Fibroblast of lung (primary cell): ENCODE measurements around the gene F13A1. TPM values are rescaled to one million over a fixed set of nuclear protein-coding genes. Genes with fewer than 3 reads are reported as not detected.

Source experiments
- DNase-seq, 2 donors: peaks; one replicate each; pipeline versions ENCODE4 v3.0.0 to v3.0.0-alpha.2; 2010; ENCODE audit warnings: low read depth in 2 of 2
- H2AFZ ChIP-seq: 2 replicates; pipeline ENCODE4 v1.5.1; 2012; ENCODE audit warnings: low read length, control low read depth, inconsistent platforms
- H3K27ac ChIP-seq: 2 replicates; pipeline ENCODE4 v1.5.1; 2011; ENCODE audit warnings: low read length, control low read depth; ENCODE audit not compliant: insufficient read depth
- H3K27me3 ChIP-seq: 2 replicates; pipeline ENCODE4 v1.5.1; 2011; ENCODE audit warnings: mild to moderate bottlenecking, low read length; ENCODE audit not compliant: control insufficient read depth, insufficient read depth
- H3K36me3 ChIP-seq: 2 replicates; pipeline ENCODE4 v1.5.1; 2011; ENCODE audit warnings: low read length; ENCODE audit not compliant: control insufficient read depth, insufficient read depth
- H3K4me1 ChIP-seq: 2 replicates; pipeline ENCODE4 v1.5.1; 2011; ENCODE audit warnings: low read length; ENCODE audit not compliant: control insufficient read depth, insufficient read depth; ENCODE audit errors: extremely low read depth
- H3K4me2 ChIP-seq: 2 replicates; pipeline ENCODE4 v1.5.1; 2011; ENCODE audit warnings: low read length, control low read depth; ENCODE audit not compliant: insufficient read depth; ENCODE audit errors: extremely low read depth
- H3K4me3 ChIP-seq, 4 experiments: fragments of 200-600 bp in 1 of 4; sonication (generic) in 1 of 4; replicated peaks in 1 of 4; 2 replicates each; pipeline ENCODE4 v1.5.1; 2011 to 2016; ENCODE audit warnings: low read length in 4 of 4, low read depth in 3 of 4, mild to moderate bottlenecking in 3 of 4, control low read depth in 2 of 4, inconsistent platforms in 1 of 4, mixed read lengths in 1 of 4; ENCODE audit not compliant: insufficient read depth in 1 of 4; ENCODE audit errors: control extremely low read depth in 1 of 4
- H3K79me2 ChIP-seq: 2 replicates; pipeline ENCODE4 v1.5.1; 2012; ENCODE audit warnings: mild to moderate bottlenecking, low read length, inconsistent platforms; ENCODE audit not compliant: control insufficient read depth, insufficient read depth
- H3K9ac ChIP-seq: 2 replicates; pipeline ENCODE4 v1.5.1; 2011; ENCODE audit warnings: mild to moderate bottlenecking, low read length, control low read depth; ENCODE audit not compliant: insufficient read depth
- H3K9me3 ChIP-seq: 2 replicates; pipeline ENCODE4 v1.5.1; 2012; ENCODE audit warnings: low read depth, low read length; ENCODE audit not compliant: control insufficient read depth, insufficient read depth
- H4K20me1 ChIP-seq: 2 replicates; pipeline ENCODE4 v1.5.1; 2011; ENCODE audit warnings: low read length; ENCODE audit not compliant: control insufficient read depth, insufficient read depth; ENCODE audit errors: extremely low read depth
- EZH2 ChIP-seq: IDR thresholded peaks from 2 replicates; pipeline ENCODE4 v1.5.1; 2012; ENCODE audit warnings: low read length, control low read depth, mild to moderate bottlenecking; ENCODE audit errors: missing control alignments
- polyA plus RNA-seq, 2 donors: library from polyadenylated mRNA; depleted of rRNA in 1 of 2; stranded (reverse) in 1 of 2; unstranded in 1 of 2; fragments of >200 nt; gene quantifications; 2 replicates each; pipeline ENCODE4 v1.2.1, GENCODE V29; 2011 to 2012; ENCODE audit warnings: missing spikeins in 1 of 2
- total RNA-seq: library from RNA; depleted of rRNA; stranded (reverse); fragments of >200 nt; gene quantifications from 2 replicates; pipeline ENCODE4 v1.2.1, GENCODE V29; 2014
- TF ChIP-seq, protein P1 (sequence below), 2 donors: IDR thresholded peaks in 1 of 2; conservative IDR thresholded peaks in 1 of 2; 1 replicate in 1 of 2; 2 replicates in 1 of 2; pipeline ENCODE4 v1.5.1; 2011 to 2012; ENCODE audit warnings: low read length in 2 of 2, control low read depth in 1 of 2, inconsistent platforms in 1 of 2, low read depth in 1 of 2, mild to moderate bottlenecking in 1 of 2

F13A1 gene
- total and polyA plus RNA-seq, 2 donors (not counting 1 experiment from before 2014, with no cell fraction given), result not detected

DNA sequence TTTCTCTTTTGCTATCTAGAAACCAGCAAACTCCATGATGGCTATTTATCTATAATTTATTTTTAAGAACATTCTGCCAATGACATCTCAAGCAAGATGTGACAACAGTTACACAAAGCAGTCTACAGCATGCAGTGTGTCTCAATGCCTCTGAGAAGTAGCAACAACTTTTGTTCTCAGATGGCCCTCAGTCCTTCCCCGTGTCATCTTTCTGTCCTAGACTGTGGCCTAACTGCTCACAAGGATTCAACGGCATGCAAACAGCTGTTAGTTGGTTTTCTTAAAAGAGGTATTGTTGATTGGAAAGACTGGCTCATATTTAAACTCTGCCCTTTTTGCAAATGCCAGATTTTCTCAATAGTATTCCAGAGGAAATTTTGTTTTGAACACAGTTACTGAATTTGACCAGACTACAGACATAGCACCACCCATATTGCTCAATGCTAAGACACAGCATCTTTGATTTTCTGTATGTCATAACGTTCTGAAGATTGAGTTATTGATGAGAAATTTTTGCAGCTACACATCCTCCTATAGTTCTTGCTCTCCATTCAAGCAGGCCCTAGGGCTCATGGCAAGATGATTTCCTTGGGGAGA is 26.1 kb upstream of the F13A1 start:
- no peak overlapping the region for H2AFZ ChIP-seq
- no peak overlapping the region for H3K4me2 ChIP-seq
- no peaks in the 10 kb centered on the region for H3K4me1 ChIP-seq
- H3K9me3 ChIP-seq, result no peaks in the 10 kb centered on the region
- no peak overlapping the region for H3K9ac ChIP-seq
- H3K4me3 ChIP-seq, result no peak overlapping the region
- no peaks in the 10 kb centered on the region for H4K20me1 ChIP-seq
- H3K27ac ChIP-seq, result no peak overlapping the region
- no peaks in the 10 kb centered on the region for H3K27me3 ChIP-seq
- DNase-seq, result no peak
- no peak for TF ChIP-seq EZH2
- TF ChIP-seq, protein P1, sequence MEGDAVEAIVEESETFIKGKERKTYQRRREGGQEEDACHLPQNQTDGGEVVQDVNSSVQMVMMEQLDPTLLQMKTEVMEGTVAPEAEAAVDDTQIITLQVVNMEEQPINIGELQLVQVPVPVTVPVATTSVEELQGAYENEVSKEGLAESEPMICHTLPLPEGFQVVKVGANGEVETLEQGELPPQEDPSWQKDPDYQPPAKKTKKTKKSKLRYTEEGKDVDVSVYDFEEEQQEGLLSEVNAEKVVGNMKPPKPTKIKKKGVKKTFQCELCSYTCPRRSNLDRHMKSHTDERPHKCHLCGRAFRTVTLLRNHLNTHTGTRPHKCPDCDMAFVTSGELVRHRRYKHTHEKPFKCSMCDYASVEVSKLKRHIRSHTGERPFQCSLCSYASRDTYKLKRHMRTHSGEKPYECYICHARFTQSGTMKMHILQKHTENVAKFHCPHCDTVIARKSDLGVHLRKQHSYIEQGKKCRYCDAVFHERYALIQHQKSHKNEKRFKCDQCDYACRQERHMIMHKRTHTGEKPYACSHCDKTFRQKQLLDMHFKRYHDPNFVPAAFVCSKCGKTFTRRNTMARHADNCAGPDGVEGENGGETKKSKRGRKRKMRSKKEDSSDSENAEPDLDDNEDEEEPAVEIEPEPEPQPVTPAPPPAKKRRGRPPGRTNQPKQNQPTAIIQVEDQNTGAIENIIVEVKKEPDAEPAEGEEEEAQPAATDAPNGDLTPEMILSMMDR (conservative IDR thresholded peaks at IDR 0.05 in 1 of 2, IDR thresholded peaks at IDR 0.05 in 1 of 2; ENCODE audit: low read depth in 1 of 2, low read length in 2 of 2), result no peak
- H3K36me3 ChIP-seq, result no peaks in the 10 kb centered on the region
- H3K79me2 ChIP-seq, result no peaks in the 10 kb centered on the region

DNA sequence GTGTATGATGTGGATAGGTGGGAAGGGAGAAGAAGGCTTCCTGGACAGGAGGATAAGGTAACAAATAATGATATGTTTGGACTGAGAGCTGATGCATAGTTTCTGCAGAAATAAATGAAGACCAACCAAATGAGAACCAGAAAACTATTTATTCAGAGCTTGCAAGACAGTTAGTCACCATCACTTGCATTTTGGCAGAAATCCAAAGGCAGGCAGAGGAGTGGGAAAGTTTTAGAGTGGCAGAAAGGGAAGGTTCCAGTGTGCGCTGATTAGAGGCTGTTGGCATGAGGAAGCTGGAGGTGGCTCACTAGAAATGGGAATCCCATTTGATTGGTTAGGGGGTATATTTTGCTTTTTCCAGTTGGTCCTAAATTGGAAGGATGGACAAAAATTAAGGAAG is 13.0 kb upstream of the F13A1 start:
- TF ChIP-seq, protein P1 (conservative IDR thresholded peaks at IDR 0.05 in 1 of 2, IDR thresholded peaks at IDR 0.05 in 1 of 2; ENCODE audit: low read depth in 1 of 2, low read length in 2 of 2), result no peak
- TF ChIP-seq EZH2, result no peak
- Histone ChIP-seq H4K20me1 (no peaks in the 10 kb centered on the region), H3K4me3 (no peak overlapping the region), H3K79me2 (no peaks in the 10 kb centered on the region), H3K9me3 (no peaks in the 10 kb centered on the region), H3K4me1 (no peaks in the 10 kb centered on the region), H2AFZ (no peak overlapping the region), H3K36me3 (no peaks in the 10 kb centered on the region), H3K27ac (no peak overlapping the region), H3K27me3 (no peaks in the 10 kb centered on the region), H3K9ac (no peak overlapping the region), H3K4me2 (no peak overlapping the region)
- peak in 1 of 2 donors; percentile 6 for DNase-seq

DNA sequence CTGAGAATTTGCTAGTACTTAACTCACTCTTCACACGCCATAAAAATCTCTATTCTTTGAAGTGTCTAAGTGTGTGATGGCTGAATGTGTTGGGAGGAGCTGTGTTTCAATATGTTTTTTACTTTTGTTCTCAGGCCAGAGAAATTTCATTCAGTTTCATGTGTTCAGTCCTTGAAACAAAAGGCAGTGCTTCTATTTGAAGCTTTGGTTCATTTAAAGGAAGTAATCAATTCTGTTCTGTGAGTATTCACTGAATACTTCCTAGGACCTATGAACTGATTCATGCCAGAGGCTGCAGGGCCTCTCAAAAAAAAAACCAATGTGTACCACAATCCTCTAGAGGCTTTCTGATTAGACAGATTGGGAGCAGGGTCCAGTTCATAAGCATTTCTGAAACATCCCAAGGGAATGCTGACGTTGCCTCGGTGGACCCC is 12.4 kb upstream of the F13A1 start:
- H4K20me1 ChIP-seq, result no peaks in the 10 kb centered on the region
- no peak for TF ChIP-seq EZH2
- TF ChIP-seq, protein P1 (conservative IDR thresholded peaks at IDR 0.05 in 1 of 2, IDR thresholded peaks at IDR 0.05 in 1 of 2; ENCODE audit: low read depth in 1 of 2, low read length in 2 of 2), result no peak
- H3K27ac ChIP-seq, result no peak overlapping the region
- H3K79me2 ChIP-seq, result no peaks in the 10 kb centered on the region
- no peaks in the 10 kb centered on the region for H3K36me3 ChIP-seq
- H3K4me2 ChIP-seq, result no peak overlapping the region
- no peak for DNase-seq
- no peaks in the 10 kb centered on the region for H3K27me3 ChIP-seq
- H3K4me1 ChIP-seq, result no peaks in the 10 kb centered on the region
- no peaks in the 10 kb centered on the region for H3K9me3 ChIP-seq
- H3K9ac ChIP-seq, result no peak overlapping the region
- H3K4me3 ChIP-seq, result no peak overlapping the region
- H2AFZ ChIP-seq, result no peak overlapping the region
